Stomach (tissue), 4 donors: ENCODE results near the gene TBCC.

Source experiments
- CTCF ChIP-seq, 7 experiments: fragments of 450-650 bp in 4 of 7; fragments of 200-600 bp in 3 of 7; sonication (generic) in 3 of 7; IDR thresholded peaks; one replicate each; pipeline ENCODE4 v1.5.1; 2016 to 2019; ENCODE audit warnings: antibody characterized with exemption in 7 of 7, control low read depth in 2 of 7, mild to moderate bottlenecking in 1 of 7
- EP300 ChIP-seq: sonication (generic); formaldehyde crosslinking; IDR thresholded peaks from one replicate; pipeline ENCODE4 v1.6.1; 2017; ENCODE audit warnings: antibody characterized with exemption
- POLR2A ChIP-seq, 4 donors: fragments of 450-650 bp; IDR thresholded peaks; one replicate each; pipeline ENCODE4 v1.6.1; 2016; ENCODE audit warnings: antibody characterized with exemption in 4 of 4, control low read depth in 2 of 4, mild to moderate bottlenecking in 1 of 4, moderate library complexity in 1 of 4

GRCh38 chr6:42779521-42779920 lies 33.6 kb upstream of the TBCC start:
- TF ChIP-seq CTCF (IDR thresholded peaks at IDR 0.05), result no peak
- TF ChIP-seq POLR2A (IDR thresholded peaks at IDR 0.05), result no peak
- no peak for TF ChIP-seq EP300
